ENCODE measurements around the gene BOD1L1.

The BOD1L1 gene

GRCh38 chr4:13529128-13529919 lies 98.2 kb downstream of the BOD1L1 start:
- TF ChIP-seq, protein P1, sequence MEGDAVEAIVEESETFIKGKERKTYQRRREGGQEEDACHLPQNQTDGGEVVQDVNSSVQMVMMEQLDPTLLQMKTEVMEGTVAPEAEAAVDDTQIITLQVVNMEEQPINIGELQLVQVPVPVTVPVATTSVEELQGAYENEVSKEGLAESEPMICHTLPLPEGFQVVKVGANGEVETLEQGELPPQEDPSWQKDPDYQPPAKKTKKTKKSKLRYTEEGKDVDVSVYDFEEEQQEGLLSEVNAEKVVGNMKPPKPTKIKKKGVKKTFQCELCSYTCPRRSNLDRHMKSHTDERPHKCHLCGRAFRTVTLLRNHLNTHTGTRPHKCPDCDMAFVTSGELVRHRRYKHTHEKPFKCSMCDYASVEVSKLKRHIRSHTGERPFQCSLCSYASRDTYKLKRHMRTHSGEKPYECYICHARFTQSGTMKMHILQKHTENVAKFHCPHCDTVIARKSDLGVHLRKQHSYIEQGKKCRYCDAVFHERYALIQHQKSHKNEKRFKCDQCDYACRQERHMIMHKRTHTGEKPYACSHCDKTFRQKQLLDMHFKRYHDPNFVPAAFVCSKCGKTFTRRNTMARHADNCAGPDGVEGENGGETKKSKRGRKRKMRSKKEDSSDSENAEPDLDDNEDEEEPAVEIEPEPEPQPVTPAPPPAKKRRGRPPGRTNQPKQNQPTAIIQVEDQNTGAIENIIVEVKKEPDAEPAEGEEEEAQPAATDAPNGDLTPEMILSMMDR (conservative IDR thresholded peaks at IDR 0.05; ENCODE audit: low read depth, low read length) = no peak
- H3K4me3 ChIP-seq (ENCODE audit: low read depth, low read length) = no peak overlapping the region
- DNase-seq (ENCODE audit: low read depth) = no peak

GRCh38 chr4:13528821-13529127 lies 98.8 kb downstream of the BOD1L1 start:
- no peak overlapping the region for H3K4me3 ChIP-seq (ENCODE audit: low read depth, low read length)
- no peak for DNase-seq (ENCODE audit: low read depth)
- TF ChIP-seq, protein P1 (conservative IDR thresholded peaks at IDR 0.05; ENCODE audit: low read depth, low read length) = no peak

DNA sequence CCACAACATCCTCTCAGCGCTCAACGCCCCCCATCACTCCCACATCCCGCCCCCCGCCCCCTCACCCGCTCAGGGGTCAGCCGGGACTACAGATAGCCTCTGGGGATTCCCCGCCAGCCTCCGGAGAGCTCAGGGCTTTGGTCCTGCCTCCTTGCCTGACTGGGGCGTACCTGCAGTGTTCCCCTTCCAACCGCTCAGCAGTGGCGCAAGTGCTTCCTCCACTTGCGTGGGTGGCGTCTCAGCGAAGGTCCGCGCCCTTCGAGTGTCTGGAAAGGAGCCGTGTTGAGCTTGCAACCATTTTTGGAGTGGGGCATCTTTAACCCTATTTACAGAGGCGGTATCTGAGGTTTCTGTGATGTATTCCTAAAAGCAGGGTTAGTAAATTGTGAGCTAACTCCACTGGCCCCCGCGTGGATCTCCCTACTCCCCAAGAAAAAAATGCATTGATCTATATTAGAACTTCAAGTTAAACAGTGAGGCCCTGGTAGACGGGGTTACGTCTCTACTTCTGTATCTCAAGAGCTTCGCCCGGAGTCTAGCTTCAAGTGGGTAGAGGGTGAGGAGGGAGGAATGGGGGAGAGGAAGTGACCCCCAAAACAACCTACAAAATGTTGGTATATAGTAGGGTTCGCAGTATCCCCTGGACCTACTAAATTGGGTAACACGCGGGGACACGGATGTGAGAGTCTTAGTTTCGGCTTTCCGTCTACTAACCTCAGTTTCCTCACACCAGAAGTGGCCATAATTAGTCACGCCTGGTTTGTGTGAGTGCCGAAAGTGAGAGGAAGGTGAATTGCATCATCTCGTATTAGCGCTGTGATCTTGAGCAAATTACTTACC lies 99.3 kb downstream of the BOD1L1 start:
- H3K4me3 ChIP-seq (ENCODE audit: low read depth, low read length) = no peak overlapping the region
- TF ChIP-seq, protein P1 (conservative IDR thresholded peaks at IDR 0.05; ENCODE audit: low read depth, low read length) = no peak
- DNase-seq (ENCODE audit: low read depth) = no peak

- DNase-seq (ENCODE audit: low read depth) = no peak
- no peak overlapping the region for H3K4me3 ChIP-seq (ENCODE audit: low read depth, low read length)
- TF ChIP-seq, protein P1 (conservative IDR thresholded peaks at IDR 0.05; ENCODE audit: low read depth, low read length) = no peak
Measured at GRCh38 chr4:13527192-13527980, 100.1 kb downstream of the BOD1L1 start.

DNA sequence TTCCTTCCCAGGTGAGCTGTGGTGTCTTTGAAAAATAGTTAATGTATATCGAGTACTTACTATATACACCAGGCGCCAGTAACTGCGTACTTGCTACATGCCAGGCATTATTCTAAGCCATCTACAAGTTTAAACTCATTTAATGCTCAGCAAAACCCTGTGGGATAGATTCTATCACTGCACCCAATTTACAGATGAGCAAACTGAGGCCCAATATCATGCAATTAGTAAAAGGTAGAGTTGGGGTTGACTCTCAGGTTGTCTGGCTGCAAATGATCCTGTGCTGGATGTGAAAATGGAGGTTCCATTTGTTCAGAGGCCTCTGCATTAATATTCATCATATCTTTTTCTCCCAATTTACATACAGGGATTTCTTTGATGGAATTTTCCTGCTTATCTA lies 100.9 kb downstream of the BOD1L1 start:
- TF ChIP-seq, protein P1 (conservative IDR thresholded peaks at IDR 0.05; ENCODE audit: low read depth, low read length) = no peak

DNA sequence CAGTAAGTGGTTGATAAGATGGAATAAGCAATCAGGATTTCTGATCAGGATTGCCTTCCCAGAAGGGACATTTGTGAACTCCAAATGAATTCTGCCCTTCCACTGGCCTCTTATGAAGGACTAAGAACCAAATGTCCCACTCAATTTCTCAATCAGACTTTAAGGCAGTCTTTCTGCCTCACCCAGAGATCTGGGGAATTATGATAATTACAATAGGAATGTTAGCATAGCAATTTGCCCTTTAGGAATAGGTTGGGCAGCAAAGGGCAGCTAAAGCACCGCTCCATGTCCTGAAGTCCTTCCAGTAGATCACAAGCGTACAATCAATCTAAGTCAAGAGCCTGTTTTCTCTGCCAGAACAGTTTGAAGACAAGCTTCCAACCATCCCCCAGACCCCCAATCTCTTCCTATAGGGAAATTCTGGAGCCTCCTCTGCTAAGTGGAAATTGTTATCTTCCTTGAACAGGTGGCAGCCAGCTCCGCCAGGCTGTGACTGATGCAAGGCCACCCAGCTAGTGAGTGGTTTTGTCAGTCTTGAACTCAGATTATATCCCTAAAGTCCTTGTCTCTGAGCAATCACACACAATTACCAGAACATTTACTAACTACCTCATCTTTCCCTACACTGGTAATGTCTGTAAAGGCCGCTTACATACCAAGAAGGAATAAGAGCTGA lies 101.8 kb downstream of the BOD1L1 start:
- DNase-seq (ENCODE audit: low read depth) = no peak
- H3K4me3 ChIP-seq (ENCODE audit: low read depth, low read length) = no peak overlapping the region
- TF ChIP-seq, protein P1 (conservative IDR thresholded peaks at IDR 0.05; ENCODE audit: low read depth, low read length) = no peak

More for the DNA sequence above, 100.9 kb downstream of the BOD1L1 start:
- no peak overlapping the region for H3K4me3 ChIP-seq (ENCODE audit: low read depth, low read length)
- no peak for DNase-seq (ENCODE audit: low read depth)
